ELF-1 (cell line): ENCODE results near the gene RAD51B.

Source experiments
- DNase-seq: peaks from one replicate; pipeline ENCODE4 v3.0.0-alpha.2; 2016; ENCODE audit warnings: low read depth, low spot score

Gene RAD51B

DNA sequence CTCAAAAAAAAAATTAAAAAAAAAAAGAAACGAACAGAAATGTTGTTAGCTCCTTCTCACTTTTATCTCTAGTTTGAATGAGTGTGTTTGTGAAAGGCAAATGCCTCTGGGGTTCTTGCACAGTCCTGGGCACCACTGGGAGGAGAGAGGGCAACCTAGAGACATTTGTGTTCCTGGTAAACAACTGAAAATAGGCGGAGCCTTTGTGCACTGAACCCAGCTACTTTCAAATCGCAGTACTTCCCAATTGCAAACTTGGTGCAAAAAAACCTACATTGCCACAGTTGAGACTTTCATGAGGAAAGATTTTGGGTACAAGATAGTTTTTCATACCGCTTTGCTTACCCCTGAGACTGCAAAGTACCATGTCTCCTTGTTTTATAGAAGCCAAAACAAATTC lies 543.3 kb downstream of the RAD51B start:
- DNase-seq, result no peak

DNA sequence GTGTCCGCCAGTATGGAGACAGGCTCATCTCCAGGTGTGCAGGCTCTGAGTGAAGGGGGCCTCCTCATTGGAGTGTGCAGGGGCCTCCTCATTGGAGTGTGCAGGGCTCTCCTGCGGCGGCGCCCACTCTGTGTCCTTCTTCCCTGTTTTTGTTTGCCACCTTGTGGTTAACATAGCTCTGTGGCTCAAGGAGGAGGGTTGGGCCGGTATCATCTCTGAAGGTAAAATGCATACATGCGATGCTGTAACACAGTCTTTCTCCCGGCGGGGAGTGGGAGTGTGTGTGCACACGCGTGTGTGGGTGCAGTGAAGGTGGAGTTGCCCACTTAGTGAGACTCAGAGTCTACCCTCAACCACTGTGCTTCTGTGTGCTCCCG lies 543.9 kb downstream of the RAD51B start:
- DNase-seq, result peak; percentile 73

DNA sequence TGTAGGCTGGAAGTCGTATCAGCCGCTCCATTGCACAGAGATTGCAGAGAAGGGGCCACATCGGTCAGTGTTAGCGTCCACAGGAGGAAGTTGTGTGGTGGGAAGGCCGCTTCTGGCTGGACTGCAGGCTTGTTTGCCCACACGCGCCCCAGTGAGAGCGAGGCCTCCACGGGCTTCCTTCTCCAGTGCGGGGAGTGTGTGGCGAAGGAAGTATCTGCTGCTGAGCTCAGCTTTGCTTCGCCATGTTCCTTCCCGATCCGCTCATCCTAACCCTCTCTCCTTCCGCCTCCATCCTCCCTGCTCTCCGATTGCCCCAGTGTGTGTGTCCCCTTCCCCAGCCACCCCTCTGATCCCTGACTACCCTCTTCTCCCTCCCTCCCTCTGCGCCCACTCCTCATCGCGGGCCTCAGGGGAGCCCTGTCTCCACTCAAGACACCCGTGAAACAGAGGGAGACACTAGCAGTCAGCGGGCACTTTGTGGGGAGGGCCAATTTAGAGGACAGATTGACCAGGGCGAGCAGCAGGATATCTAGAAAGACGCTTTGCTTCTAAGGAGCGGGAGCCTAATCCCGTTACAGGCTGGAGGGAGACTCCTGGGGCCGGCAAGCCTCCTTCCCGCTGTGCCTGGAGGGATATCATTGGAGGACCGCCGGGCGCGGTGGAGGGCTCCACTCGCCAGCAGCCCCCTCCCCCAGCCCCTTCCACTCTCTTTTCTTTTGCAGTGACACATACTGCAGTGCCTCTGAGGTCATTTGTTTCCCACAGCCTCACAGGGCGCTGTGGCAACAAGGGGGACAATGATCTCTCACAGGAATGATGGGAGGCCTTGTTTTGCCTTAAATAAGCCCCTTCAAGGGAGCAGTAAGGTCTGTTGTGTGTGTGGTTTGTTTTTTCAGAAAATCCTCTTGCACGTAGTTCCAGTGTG lies 544.5 kb downstream of the RAD51B start:
- DNase-seq, result peak; percentile 95

DNA sequence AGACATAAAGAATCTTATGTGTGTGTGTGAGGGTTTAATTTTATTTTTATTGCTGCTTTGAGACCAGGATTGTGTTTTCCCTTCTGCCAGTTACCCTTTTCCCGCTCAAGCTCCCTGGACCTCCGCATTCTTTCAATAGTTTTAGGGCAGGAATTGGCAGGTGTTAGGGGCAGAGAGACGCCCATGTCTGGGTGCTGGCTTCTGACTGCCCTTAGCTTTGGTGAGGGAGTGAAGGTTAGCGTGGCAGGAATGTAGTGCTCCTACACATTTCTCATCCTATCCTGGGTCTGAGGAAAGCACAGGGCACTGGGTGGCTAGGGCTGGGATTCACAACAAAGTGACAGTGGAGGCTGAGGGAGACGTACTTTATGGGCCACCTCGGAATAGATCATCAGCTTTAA lies 545.2 kb downstream of the RAD51B start:
- no peak for DNase-seq

DNA sequence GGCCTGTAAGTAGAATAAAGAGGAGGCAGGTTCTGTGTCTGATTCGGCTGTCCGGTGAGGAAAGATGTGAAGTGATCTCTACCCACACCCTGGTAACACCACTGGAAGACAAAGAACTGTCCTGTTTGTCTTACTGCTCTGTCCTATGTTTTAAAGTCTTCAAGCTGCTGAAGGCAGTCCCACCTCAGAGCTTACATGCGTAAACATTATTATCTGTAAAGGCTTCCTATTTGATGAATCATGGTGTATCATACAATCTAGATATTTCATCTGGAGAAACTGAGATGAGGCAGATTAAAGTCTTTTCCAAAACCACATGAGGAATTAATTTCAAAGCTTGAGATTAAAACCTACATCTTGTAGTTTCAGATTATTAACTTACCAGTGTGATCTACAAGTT lies 545.6 kb downstream of the RAD51B start:
- no peak for DNase-seq

DNA sequence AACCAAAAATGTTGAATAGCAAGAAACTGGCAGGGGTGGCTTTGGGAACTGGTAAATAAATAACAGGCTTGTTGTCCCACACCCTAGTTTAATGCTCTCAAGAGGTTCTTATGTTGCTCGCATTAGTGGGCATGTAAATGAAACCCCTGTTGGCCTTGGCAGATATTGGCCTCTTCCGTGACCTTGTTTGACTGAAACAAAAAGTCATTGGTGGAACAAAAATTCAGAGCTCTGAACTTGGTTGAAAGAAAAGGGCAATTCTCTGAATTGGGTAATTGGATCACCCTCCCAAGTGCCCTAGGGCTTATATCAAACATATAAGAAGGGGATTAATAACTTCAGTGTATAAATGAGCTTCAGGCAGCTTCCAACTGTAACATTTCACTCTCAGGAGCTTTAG lies 547.1 kb downstream of the RAD51B start:
- DNase-seq, result no peak

DNA sequence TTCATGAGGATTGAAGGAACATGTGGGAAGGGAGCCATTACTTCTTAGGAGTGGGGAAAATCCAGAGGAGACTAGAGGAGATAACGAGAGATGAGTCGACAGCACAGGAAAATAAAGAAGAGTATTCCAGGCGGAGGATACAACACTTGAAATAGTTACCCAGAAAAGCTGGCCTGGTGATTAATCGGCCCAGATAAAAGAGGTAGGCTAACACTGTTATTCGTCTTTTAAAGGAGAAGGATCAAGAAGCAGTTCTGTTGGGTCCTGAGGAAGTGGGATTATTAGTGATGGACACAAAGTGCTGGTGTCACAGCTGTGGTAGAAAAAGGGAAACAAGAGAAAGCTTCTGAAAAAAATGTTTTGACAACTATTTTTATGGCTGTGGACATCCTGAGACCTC lies 548.0 kb downstream of the RAD51B start:
- no peak for DNase-seq

DNA sequence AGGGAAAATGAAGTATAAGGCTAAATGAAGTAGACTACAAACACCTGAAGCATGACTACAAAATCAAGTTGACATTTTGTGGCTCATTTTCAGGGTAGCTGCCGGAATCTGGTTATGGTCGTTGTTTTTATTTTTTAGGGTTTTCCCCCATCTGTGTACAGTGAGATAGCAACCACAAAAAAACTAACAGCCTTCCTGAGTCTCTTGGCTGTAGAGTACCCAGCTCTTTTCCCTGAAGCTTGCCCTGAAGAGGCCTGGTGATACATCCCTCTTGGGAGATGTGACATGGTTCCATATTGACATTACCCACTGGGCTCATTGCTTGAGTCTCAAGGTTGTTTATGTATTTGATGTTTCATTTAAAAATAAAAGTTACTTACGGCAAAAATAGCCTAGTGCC lies 549.3 kb downstream of the RAD51B start:
- no peak for DNase-seq

DNA sequence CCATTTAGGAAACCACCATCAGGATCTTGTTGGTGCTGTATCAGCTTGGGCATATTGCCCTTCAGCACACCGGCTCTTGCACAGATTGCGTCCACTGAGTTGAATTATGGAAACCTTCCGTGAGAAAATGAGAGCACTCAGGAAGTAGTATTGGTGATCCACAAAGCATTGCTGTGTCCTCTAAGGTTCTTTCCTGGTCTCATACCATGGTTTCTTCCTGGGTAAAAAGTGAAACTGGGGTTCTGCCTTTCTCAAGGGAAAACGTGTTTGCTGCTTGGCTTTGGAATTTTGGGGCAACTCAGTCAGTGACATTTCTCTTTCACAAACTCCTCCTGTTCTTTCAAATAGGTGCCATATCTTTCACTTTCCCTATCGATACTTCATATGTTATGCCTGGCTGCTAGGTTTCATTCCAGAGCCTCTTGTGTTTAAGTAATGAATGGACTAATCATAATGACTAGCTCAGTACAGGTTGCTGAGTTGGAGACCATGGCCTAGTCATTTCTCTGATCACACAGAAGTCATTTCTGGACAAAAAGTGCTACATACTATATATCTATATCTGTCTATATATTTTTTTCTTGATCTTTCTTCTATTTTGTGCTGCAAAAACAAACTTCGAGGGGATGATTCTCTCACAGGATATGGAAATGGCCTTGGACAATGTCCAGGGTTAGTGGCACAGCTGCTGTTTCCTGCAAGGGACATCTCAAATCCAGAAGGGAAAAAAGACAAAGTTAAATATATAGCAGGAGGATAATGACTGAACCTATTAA lies 549.9 kb downstream of the RAD51B start:
- no peak for DNase-seq

DNA sequence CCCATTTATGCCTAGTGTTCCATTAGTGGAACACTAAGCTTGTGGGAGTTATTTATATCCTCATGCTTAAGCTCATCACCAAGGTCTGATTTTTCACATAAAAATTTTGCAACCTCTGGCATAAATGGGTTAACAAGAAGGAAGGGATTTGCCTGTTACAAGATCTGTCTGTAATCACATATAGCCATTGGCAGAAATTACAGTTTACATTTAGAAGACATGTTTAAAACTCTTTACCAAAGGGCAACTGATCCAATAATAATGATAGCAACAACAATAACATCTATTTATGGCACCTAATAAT lies 550.4 kb downstream of the RAD51B start:
- no peak for DNase-seq

DNA sequence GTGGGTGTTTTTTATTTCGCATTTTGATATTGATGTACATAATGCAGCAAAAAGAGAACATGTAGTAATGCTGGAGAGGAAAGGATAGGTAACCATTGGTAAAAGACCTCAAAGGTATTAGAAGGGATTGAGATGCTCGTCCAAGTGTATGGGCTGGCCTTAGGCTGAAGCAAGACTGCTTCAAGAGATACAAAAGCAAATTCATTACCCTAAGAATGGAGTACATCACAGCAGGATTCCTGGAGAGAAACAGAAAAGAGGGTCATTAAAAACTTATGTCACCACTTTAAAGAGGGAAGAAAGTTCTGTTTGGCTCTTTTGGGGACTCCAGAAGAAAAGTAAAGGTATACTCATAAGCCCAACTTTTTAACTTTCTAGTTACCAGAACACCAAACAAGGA lies 552.8 kb downstream of the RAD51B start:
- DNase-seq, result peak; percentile 27

DNA sequence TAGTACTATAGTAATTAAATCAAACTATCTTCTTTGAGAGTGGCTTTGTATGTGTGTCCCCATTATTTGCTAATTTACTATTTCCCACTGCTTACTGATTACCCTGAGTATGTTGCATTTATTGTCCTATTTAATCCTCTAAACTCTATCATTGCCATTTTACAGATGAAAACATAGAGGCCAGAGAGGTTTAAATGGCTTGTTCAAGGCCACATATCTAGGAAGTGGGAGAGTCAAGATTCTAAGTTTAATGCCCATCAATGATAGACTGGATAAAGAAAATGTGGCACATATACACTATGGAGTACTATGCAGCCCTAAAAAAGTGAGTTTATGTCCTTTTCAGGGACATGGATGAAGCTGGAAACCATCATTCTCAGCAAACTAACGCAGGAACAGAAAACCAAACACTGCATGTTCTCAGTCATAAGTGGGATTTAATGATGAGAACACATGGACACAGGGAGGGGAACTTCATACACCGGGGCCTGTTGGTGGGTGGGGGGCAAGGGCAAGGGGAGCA lies 553.6 kb downstream of the RAD51B start:
- no peak for DNase-seq

DNA sequence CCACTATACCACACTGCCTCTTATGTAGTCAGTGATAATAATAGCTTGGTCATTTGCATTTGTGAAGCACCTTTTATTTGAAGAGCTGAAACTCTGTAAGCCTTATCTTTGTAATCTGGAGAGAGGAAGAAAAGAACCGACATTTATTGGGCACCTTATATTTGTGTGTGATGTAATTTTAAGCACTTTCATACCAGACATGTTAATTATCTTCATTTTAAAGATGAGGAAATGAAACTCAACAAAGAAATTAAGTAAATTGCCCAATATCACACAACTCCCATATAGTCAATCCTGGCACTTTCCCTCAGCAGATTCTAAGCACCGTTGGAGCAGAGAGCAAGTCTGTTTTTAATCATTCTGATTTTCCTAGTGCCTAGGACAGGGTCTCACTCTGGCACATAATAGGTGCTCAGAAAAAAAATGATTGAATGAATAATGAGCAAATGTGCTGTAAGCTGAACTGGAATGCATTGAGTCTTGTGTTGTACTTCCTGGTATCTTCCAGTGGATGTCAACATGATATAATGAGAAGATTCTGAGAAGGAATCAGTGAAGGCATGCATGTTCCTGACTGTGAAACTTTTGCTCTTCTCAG lies 554.4 kb downstream of the RAD51B start:
- no peak for DNase-seq

DNA sequence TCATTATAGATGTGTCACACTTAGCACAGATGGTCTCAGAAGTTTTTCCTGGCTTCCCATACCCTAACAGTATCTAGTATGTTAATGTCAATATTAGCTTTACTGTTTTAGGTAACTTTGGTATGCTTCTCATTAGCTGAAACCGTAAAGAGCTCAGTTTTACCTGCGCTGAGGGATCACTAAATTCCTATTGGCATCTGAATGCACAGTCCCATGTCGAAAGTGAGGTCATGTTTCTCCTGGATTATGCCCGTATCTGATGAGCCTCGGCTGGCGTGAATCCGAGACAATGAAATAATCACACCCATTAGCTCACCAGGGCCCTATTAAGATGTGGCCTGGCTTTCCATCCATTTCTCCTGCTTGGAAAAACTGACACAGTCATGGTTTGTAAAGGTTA lies 555.1 kb downstream of the RAD51B start:
- no peak for DNase-seq

DNA sequence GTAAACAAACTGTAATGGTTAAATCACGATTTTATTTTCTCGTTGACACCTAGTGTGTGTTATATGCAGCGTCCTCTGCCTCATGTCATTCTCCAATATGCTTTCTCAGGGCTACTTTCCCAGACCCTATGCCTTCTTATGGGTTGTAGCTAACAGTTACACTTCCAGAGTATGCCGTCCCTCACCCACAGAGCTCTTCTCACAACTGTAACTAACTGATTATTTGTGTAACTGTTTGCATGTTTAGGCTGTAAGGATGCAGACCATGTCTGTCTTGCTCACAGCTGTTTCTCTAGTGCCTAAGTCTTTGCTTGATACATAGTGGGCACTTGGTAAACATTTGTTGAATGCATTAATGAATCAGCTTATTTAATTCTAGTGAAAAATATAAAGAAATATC lies 555.8 kb downstream of the RAD51B start:
- DNase-seq, result no peak

DNA sequence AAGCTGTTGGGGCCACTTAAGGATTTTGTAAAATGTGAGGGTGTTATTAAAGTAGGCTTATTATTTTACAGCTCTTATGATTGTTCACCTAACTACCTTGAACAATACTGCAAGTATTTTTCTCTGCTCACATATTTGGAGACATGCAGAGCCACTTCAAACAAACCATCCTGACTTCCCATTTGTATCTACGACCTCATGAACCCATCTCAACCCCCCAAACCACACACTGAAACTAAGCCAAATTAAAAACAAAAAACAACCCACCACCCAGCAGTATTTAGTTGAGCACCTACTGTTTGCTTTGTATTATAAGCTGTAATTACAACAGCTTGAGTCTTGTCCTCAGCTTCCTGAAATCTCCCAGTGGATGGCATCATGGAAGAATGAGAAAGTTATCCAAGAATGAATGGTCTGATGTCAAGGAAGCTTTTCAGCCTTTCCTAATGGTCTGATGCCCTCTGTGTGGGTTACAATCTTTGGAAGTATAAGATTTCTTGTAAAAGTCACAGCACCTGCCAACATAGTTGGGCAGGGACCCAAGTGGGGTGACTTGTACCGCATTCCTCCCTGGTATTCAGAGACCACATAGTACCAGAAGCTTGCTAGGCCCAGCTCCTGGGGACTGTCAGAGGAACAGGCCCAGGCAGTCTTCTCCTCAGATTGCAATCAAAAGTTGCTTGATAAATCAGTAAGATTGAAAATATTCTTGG lies 556.6 kb downstream of the RAD51B start:
- no peak for DNase-seq

DNA sequence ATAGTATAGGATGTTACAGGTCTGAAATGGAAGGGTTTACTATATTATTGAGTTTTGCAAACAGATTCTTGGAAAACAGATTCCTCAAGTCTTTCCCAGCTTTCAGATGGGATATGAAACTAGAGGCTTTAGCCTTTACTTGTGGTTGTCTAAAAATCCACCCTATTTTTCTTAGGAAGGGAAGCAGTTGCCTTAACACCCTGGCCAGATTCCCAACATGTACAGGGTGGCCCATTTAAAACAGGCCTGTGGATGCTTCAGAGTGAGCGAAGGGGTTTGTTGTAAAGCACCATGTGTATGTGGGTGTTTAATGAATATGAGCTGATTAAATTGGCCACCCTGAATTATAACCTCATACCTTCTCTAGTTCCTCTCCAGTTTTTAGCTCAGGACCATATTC lies 557.4 kb downstream of the RAD51B start:
- DNase-seq, result no peak

DNA sequence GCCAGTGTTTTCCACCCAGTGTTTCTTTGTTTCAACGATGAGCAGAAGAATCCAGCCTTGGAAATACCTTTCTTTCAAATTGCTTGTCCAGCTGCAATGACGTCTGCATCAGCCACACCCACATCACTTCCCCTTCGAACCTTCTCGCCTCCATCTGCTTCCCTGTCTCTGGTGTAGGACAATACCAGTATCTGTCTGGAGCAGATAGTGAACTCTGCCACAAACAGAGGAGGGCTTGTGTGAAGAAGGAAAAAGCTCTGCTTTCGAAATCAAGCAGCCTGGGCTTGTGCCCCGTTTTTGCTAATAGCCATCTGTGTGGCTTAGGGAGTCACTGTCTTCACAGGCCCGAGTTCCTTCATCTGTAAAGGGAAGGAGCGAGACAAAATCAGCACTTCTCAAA lies 557.9 kb downstream of the RAD51B start:
- DNase-seq, result peak; percentile 26

DNA sequence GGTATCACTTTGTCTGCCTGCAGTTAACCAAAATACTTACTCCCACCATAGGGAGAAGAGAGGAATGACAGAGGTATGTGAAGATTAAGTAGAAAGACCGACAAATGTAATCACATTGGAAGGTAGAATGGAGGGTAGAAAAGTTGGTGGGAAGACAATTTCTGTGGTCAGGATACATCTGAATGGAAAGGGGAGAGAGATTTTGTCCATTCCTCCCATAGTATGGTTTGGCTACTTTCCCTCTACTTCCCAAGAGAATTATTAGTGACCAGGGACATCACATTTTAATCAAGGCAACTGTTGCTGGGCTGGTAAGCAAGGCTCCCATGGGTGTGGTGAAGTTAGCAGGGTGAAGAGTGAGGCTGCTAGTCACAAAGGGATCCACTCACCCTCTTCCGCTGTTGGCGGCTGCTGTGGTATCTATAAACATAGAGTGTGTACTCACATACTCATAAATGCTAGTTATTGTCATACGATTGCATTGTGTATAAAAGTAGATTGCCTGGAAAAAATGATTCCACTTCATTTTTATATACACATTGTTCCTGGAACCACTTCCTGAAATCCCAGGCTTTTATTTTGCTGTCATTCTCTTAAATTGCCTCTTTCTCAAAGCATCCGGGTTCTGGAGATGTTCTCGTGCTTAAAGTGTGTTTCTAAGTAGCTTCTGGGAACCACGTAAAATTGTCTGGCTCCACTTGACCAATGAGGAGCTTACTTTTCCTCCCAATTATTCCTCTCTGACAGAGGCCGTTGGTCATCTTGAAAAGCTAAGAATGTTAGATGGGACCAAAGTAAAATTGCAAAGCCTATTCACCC lies 560.1 kb downstream of the RAD51B start:
- no peak for DNase-seq

DNA sequence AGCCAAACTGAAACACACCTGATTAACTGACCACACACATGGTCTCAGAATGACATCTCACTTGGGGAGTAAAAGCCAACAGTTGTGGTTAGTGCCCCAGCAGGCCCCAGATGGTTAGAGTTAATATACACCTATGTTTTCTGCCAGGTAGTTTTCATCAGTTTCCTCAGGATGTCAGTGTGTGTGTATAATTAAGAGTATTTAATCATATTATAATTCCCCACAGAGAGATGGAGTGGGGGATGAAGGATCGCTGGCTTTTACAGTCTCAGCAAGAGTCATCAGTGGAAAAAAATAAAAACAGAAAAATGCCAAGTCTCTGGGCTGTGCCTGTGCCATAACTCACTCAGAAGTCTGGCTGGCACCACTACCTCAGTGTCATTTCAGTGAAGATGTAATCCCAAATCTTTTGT lies 560.8 kb downstream of the RAD51B start:
- DNase-seq, result no peak

DNA sequence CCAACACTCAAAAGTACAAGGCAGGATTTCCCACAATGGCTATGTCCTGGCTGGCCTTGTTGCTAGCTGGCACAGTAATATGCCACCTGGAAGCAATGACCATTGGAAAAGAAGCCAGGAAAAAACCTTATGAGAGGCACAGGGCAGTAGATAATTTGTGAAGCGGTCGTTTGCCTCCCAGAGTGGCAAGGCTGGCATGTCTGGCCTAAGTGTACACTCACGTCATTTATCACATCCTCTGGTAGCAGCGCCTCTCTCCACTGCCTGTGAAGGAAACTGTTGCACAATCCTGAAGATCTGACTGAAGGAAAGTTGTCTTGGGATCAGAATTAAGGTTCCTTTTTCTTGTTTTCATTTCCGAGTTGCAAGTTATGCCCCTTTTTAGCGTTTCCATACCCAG lies 564.8 kb downstream of the RAD51B start:
- no peak for DNase-seq
